ENCODE measurements around the gene DAB2IP.

The DAB2IP gene

GRCh38 chr9:121809356-121810050 is 158.1 kb downstream of the DAB2IP start:
- no peaks in the 10 kb centered on the region for H3K36me3 ChIP-seq (ENCODE audit: control insufficient read depth, insufficient read depth, low read length)
- no peak overlapping the region for H3K27ac ChIP-seq (ENCODE audit: insufficient read depth, low read depth, low read length, poor library complexity, severe bottlenecking)
- H3K4me3 ChIP-seq (ENCODE audit: insufficient read depth, low read depth, low read length) = no peak overlapping the region
- H3K27me3 ChIP-seq (ENCODE audit: control insufficient read depth, insufficient read depth, low read length, poor library complexity, severe bottlenecking) = no peaks in the 10 kb centered on the region
- 94 to 95% methylated on average over 15 of the region's 15 CpGs for WGBS, 2 experiments
- H3K9me3 ChIP-seq (ENCODE audit: control insufficient read depth, low read length) = no peaks in the 10 kb centered on the region
- peaks cover 25% of the 10 kb centered on the region for H3K4me1 ChIP-seq (ENCODE audit: control insufficient read depth, insufficient read depth, low read length)

DNA sequence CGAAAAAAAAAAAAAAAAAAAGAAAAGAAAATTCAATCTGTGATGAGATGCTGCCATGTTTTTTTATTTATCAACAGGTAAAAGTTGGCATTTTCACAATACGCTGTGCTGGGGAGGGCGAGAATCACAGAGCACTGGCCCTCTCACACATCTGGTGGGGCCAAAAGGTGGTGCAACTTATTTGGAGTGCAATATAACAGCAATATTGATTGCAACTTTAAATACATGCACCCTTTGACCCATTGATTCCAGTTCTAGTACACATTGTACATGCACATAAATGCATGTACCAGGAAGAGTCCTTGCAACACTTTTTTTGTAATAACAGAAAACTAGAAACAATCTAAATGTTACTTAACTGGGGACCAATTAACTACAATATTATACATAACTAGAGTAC is 159.1 kb downstream of the DAB2IP start:
- Histone ChIP-seq H3K36me3 (ENCODE audit: control insufficient read depth, insufficient read depth, low read length) (no peaks in the 10 kb centered on the region), H3K4me1 (ENCODE audit: control insufficient read depth, insufficient read depth, low read length) (peaks cover 34% of the 10 kb centered on the region), H3K4me3 (ENCODE audit: insufficient read depth, low read depth, low read length) (no peak overlapping the region), H3K27me3 (ENCODE audit: control insufficient read depth, insufficient read depth, low read length, poor library complexity, severe bottlenecking) (no peaks in the 10 kb centered on the region), H3K27ac (ENCODE audit: insufficient read depth, low read depth, low read length, poor library complexity, severe bottlenecking) (no peak overlapping the region), H3K9me3 (ENCODE audit: control insufficient read depth, low read length) (no peaks in the 10 kb centered on the region)
- 91 to 95% methylated on average over 3 of the region's 3 CpGs for WGBS, 2 experiments

DNA sequence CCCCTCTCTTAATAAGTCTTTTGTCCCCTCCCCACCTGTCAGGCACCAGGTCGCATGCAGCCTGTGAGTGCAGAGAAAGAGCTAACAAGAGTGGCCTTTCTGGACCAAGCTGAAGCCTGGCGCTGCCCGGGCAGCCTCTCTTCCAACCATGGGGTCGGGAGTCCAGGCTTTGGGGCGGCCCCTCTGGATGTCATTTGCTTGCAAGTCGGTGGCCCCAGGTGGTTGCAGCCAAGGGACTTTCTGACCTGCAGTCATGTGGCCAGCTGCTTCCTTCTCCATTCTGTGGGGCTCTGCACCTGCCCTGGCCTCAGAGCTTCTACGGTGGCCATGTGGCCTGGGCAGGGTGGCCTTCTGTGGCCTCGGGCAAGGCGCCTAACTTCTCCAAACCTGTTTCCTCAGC is 159.7 kb downstream of the DAB2IP start:
- Histone ChIP-seq H3K4me1 (ENCODE audit: control insufficient read depth, insufficient read depth, low read length) (peaks cover 41% of the 10 kb centered on the region), H3K4me3 (ENCODE audit: insufficient read depth, low read depth, low read length) (no peak overlapping the region), H3K9me3 (ENCODE audit: control insufficient read depth, low read length) (no peaks in the 10 kb centered on the region), H3K36me3 (ENCODE audit: control insufficient read depth, insufficient read depth, low read length) (no peaks in the 10 kb centered on the region), H3K27me3 (ENCODE audit: control insufficient read depth, insufficient read depth, low read length, poor library complexity, severe bottlenecking) (no peaks in the 10 kb centered on the region), H3K27ac (ENCODE audit: insufficient read depth, low read depth, low read length, poor library complexity, severe bottlenecking) (no peak overlapping the region)
- 89 to 91% methylated on average over 9 of the region's 9 CpGs for WGBS, 2 experiments

DNA sequence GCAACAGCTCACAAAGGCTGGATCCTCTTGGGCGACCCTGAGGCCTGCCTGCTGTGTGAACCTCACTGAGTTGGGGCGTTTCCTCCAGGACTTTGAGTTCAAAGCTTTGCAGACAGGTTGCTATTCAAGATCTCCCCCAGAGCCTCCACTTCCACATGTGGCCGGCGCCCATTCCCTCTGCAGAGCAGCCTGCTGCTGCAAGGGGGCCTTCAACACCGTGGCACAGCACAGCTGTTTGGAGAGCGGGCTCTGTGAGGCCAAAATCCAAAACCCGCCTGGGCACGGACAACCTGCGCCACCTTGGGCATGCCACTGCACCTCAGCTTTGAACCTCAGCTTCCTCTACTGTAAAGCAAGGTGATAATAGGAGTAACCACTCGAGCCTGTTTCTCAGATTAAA is 160.3 kb downstream of the DAB2IP start:
- Histone ChIP-seq H3K9me3 (ENCODE audit: control insufficient read depth, low read length) (no peaks in the 10 kb centered on the region), H3K27ac (ENCODE audit: insufficient read depth, low read depth, low read length, poor library complexity, severe bottlenecking) (no peak overlapping the region), H3K27me3 (ENCODE audit: control insufficient read depth, insufficient read depth, low read length, poor library complexity, severe bottlenecking) (no peaks in the 10 kb centered on the region), H3K4me1 (ENCODE audit: control insufficient read depth, insufficient read depth, low read length) (peaks cover 47% of the 10 kb centered on the region), H3K4me3 (ENCODE audit: insufficient read depth, low read depth, low read length) (no peak overlapping the region), H3K36me3 (ENCODE audit: control insufficient read depth, insufficient read depth, low read length) (no peaks in the 10 kb centered on the region)
- 91 to 92% methylated on average over 10 of the region's 10 CpGs for WGBS, 2 experiments

DNA sequence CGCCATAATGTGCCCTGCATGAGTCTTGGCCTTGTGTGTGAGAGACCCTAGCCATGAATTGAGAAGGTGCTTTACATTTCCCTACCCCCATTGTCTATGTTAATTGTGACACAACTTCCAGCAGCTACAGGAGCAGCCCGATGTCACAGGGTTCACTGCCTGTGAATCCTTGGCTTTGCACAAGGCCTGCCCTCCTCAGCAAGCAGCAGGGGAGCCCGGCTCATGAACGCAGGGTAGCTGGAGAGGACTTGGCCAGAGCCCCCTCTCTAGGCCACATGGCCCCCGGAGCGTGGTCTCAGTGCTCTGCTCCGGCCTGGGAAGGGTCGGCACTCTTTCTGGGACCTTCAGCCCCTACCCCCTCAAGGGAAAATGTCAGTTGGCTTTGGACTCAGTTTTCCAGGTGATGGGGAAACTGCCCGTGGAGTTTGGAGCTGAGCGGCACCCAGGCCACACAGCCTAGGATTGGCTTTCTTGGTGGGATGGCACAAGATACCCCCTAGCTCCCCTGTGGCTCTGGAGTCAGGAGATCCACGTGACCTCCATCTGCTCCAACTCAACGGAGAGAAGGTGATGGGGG is 160.8 kb downstream of the DAB2IP start:
- Histone ChIP-seq H3K4me3 (ENCODE audit: insufficient read depth, low read depth, low read length) (no peak overlapping the region), H3K36me3 (ENCODE audit: control insufficient read depth, insufficient read depth, low read length) (no peaks in the 10 kb centered on the region), H3K4me1 (ENCODE audit: control insufficient read depth, insufficient read depth, low read length) (peaks cover 52% of the 10 kb centered on the region), H3K27me3 (ENCODE audit: control insufficient read depth, insufficient read depth, low read length, poor library complexity, severe bottlenecking) (no peaks in the 10 kb centered on the region), H3K27ac (ENCODE audit: insufficient read depth, low read depth, low read length, poor library complexity, severe bottlenecking) (no peak overlapping the region), H3K9me3 (ENCODE audit: control insufficient read depth, low read length) (no peaks in the 10 kb centered on the region)
- 81 to 84% methylated on average over 12 of the region's 12 CpGs for WGBS, 2 experiments

DNA sequence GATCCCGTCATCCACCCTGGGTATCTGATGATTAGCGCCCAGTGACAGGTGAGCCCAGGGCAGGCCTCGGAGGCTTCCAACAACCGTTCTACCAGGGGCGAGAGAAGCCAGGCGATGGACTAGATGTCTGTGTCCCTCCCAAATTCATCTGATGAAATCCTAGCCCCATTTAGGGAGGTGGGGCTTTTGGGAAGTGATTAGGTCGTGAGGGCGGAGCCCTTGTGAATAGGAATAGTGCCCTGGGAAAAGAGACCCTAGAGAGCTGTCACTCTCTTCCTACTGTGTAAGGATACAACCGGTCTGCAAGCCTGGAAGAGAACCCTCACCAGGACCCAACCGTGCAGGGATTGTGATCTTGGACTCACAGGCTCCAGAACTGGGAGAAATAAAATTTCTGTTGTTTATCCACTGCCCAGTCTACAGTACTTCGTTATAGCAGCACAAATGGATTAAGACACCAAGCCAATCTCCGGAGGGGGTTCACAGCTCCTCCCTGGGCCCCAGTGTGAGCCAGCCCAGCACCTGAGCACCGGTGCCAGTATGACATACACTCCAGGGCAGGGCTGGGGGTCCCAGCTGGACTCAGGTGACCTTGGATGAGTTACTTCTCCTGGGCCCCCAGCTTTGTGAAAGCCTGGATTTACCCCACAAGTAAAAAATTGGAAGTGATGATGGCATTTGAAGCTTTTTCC is 162.2 kb downstream of the DAB2IP start:
- Histone ChIP-seq H3K27me3 (ENCODE audit: control insufficient read depth, insufficient read depth, low read length, poor library complexity, severe bottlenecking) (no peaks in the 10 kb centered on the region), H3K4me3 (ENCODE audit: insufficient read depth, low read depth, low read length) (no peak overlapping the region), H3K36me3 (ENCODE audit: control insufficient read depth, insufficient read depth, low read length) (no peaks in the 10 kb centered on the region), H3K9me3 (ENCODE audit: control insufficient read depth, low read length) (no peaks in the 10 kb centered on the region), H3K4me1 (ENCODE audit: control insufficient read depth, insufficient read depth, low read length) (peaks cover 64% of the 10 kb centered on the region), H3K27ac (ENCODE audit: insufficient read depth, low read depth, low read length, poor library complexity, severe bottlenecking) (no peak overlapping the region)
- whole genome bisulfite sequencing, 2 experiments = 77 to 81% methylated on average over 13 of the region's 13 CpGs

DNA sequence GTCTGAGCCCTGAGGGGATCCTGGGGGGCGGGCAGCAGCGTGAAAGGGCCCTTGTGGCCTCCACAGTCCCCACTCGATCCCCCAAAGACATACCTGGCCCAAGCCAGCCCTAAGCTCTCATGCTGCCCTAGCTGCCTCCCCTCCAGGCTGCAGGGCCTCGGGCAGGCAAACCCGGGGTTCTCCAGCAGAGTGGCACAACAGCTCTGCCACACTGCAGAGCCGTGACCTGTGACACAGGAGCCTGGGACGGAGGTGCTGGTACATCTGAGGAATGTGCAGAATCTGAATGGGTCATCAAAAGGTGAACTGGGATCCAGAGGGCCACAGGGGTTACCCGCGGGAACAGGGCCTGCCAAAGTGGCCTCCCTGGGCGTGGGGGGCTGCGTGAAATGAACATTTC is 163.2 kb downstream of the DAB2IP start:
- Histone ChIP-seq H3K9me3 (ENCODE audit: control insufficient read depth, low read length) (no peaks in the 10 kb centered on the region), H3K27me3 (ENCODE audit: control insufficient read depth, insufficient read depth, low read length, poor library complexity, severe bottlenecking) (no peaks in the 10 kb centered on the region), H3K36me3 (ENCODE audit: control insufficient read depth, insufficient read depth, low read length) (no peaks in the 10 kb centered on the region), H3K4me1 (ENCODE audit: control insufficient read depth, insufficient read depth, low read length) (peaks cover 73% of the 10 kb centered on the region), H3K4me3 (ENCODE audit: insufficient read depth, low read depth, low read length) (no peak overlapping the region), H3K27ac (ENCODE audit: insufficient read depth, low read depth, low read length, poor library complexity, severe bottlenecking) (no peak overlapping the region)
- WGBS, 2 experiments = 85 to 86% methylated on average over 11 of the region's 11 CpGs

DNA sequence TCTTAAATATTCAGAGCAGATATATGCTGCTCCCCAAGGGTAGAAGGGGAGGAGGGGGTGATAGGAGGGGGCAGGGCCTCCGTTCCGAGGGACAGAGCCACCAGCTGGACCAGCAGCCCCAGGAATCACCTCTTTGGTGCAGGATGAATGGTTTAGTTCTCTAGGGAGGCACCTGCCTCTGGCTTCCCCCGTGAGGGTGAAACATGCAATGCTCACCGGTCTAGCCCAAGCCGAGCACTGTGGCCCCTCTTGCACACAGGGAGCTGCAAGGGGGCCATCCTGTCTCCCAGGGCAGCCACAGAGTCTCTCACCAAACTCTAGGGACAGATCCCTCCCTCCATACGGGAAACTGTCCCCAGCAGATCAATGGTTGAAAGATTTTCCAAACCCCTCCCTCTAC is 163.7 kb downstream of the DAB2IP start:
- Histone ChIP-seq H3K27me3 (ENCODE audit: control insufficient read depth, insufficient read depth, low read length, poor library complexity, severe bottlenecking) (no peaks in the 10 kb centered on the region), H3K27ac (ENCODE audit: insufficient read depth, low read depth, low read length, poor library complexity, severe bottlenecking) (no peak overlapping the region), H3K9me3 (ENCODE audit: control insufficient read depth, low read length) (no peaks in the 10 kb centered on the region), H3K4me3 (ENCODE audit: insufficient read depth, low read depth, low read length) (no peak overlapping the region), H3K4me1 (ENCODE audit: control insufficient read depth, insufficient read depth, low read length) (peaks cover 78% of the 10 kb centered on the region), H3K36me3 (ENCODE audit: control insufficient read depth, insufficient read depth, low read length) (no peaks in the 10 kb centered on the region)
- 68 to 72% methylated on average over 6 of the region's 6 CpGs for WGBS, 2 experiments

DNA sequence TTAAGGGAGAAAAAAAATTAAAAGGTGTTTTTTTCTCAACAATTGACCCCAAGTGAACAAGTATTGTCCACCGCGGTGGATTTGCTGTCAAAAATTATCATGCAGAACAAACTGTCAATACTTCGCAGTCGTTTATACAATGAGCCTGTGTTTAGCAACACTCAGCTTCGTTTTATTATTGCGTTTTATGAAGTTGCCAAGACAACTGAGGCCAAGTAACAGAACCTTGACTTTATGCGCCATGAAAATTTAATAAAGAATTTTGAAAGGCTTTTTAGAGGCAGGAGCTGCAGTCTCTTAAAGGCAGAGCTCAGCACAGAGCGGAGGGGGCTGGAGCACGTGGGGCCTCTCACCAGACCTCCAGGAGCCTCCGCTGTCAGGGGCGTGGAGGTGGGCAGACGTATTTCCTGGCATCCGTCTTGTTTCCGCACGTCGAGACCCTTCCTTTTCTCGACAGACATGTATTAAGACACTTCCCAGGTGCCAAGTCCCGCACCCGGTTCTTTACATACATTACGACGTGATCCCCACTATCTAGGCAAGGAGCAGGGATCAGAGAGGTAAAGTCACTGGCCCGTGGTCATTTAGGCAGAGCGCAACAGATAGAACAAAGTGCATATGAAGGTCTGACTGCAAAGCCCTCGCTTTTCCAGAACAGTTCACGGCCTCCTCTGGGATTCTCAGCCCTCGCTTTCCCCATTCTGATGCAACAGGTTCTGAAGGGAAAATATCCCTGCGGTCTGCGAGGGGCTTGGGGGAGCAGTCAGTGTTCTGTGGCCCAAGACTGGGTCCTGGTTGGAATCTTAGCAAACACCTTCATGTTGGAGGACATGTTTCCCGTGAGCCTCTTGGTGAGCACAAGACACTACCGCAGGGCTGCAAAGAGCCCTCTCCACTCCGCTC is 164.4 kb downstream of the DAB2IP start:
- Histone ChIP-seq H3K36me3 (ENCODE audit: control insufficient read depth, insufficient read depth, low read length) (no peaks in the 10 kb centered on the region), H3K27me3 (ENCODE audit: control insufficient read depth, insufficient read depth, low read length, poor library complexity, severe bottlenecking) (no peaks in the 10 kb centered on the region), H3K27ac (ENCODE audit: insufficient read depth, low read depth, low read length, poor library complexity, severe bottlenecking) (no peak overlapping the region), H3K9me3 (ENCODE audit: control insufficient read depth, low read length) (no peaks in the 10 kb centered on the region), H3K4me1 (ENCODE audit: control insufficient read depth, insufficient read depth, low read length) (peaks cover 85% of the 10 kb centered on the region), H3K4me3 (ENCODE audit: insufficient read depth, low read depth, low read length) (no peak overlapping the region)
- WGBS, 2 experiments = 93% methylated on average over 31 of the region's 31 CpGs

GRCh38 chr9:121816449-121816817 is 165.0 kb downstream of the DAB2IP start:
- Histone ChIP-seq H3K27ac (ENCODE audit: insufficient read depth, low read depth, low read length, poor library complexity, severe bottlenecking) (no peak overlapping the region), H3K36me3 (ENCODE audit: control insufficient read depth, insufficient read depth, low read length) (no peaks in the 10 kb centered on the region), H3K27me3 (ENCODE audit: control insufficient read depth, insufficient read depth, low read length, poor library complexity, severe bottlenecking) (no peaks in the 10 kb centered on the region), H3K4me1 (ENCODE audit: control insufficient read depth, insufficient read depth, low read length) (peaks cover 90% of the 10 kb centered on the region), H3K9me3 (ENCODE audit: control insufficient read depth, low read length) (no peaks in the 10 kb centered on the region), H3K4me3 (ENCODE audit: insufficient read depth, low read depth, low read length) (no peak overlapping the region)
- 89 to 93% methylated on average over 22 to 23 of the region's 23 CpGs for WGBS, 2 experiments

All from ectodermal cell (in vitro differentiated cells).